Activated T-helper 1 cell treated with anti-CD3 and anti-CD28 coated beads, Interleukin-2, amount 50 U/mL, for 16 hours (primary cell): ENCODE results near the gene INTS4.
"Not testable (repeated sequence)": the region's sequence is repeated elsewhere in the genome, so short reads cannot be mapped to it uniquely, and the experiment has no call there.

Experiments
- DNase-seq, 2 donors: peaks; one replicate each; pipeline ENCODE4 v3.0.0-alpha.2; 2020; ENCODE audit warnings: low read depth in 1 of 2, low spot score in 1 of 2

The INTS4 gene

GRCh38 chr11:77882396-77882795 is 112.1 kb downstream of the INTS4 start:
- DNase-seq, result no peak

- DNase-seq, result no peak
These were observed 115.2 kb downstream of the INTS4 start for GRCh38 chr11:77879218-77879617.

- DNase-seq, result not testable (repeated sequence)
These were observed 116.2 kb downstream of the INTS4 start for GRCh38 chr11:77878247-77878646.

- DNase-seq, result no peak
These were observed 118.4 kb downstream of the INTS4 start for GRCh38 chr11:77876045-77876444.

GRCh38 chr11:77874206-77874605 is 120.3 kb downstream of the INTS4 start:
- DNase-seq, result no peak

GRCh38 chr11:77873345-77873744 is 121.1 kb downstream of the INTS4 start:
- DNase-seq, result no peak

- no peak for DNase-seq
These were observed 122.6 kb downstream of the INTS4 start for GRCh38 chr11:77871855-77872254.

GRCh38 chr11:77868744-77869143 is 125.7 kb downstream of the INTS4 start:
- no peak for DNase-seq

- DNase-seq, result no peak
These were observed 128.1 kb downstream of the INTS4 start for GRCh38 chr11:77866336-77866735.

- no peak for DNase-seq
These were observed 128.7 kb downstream of the INTS4 start for GRCh38 chr11:77865805-77866204.

- DNase-seq, result not testable (repeated sequence)
These were observed 133.0 kb downstream of the INTS4 start for GRCh38 chr11:77861444-77861843.

GRCh38 chr11:77857906-77858457 is 136.5 kb downstream of the INTS4 start:
- DNase-seq, result not testable (repeated sequence)

GRCh38 chr11:77854838-77855237 is 139.6 kb downstream of the INTS4 start:
- DNase-seq, result no peak

- DNase-seq, result no peak
These were observed 143.0 kb downstream of the INTS4 start for GRCh38 chr11:77851503-77851902.

- DNase-seq, result not testable (repeated sequence)
These were observed 150.8 kb downstream of the INTS4 start for GRCh38 chr11:77843700-77844099.

- no peak for DNase-seq
These were observed 151.9 kb downstream of the INTS4 start for GRCh38 chr11:77842441-77843121.

- no peak for DNase-seq
These were observed 161.2 kb downstream of the INTS4 start for GRCh38 chr11:77833302-77833701.

GRCh38 chr11:77828926-77829325 is 165.5 kb downstream of the INTS4 start:
- no peak for DNase-seq
